Natural killer cell (primary cell): ENCODE data around the gene VMAC. TPM values are rescaled to one million over a fixed set of nuclear protein-coding genes. Genes with fewer than 3 reads are reported as not detected.

ENCODE experiments used
- ATAC-seq, 3 donors: fragments of 150-1000 bp in 2 of 3; fragments of 200-7000 bp in 1 of 3; cut with Tn5 transposase; 1 replicate in 1 of 3; 2 replicates in 2 of 3; pipeline ENCODE4 v1.10.0; 2021; ENCODE audit warnings: mild to moderate bottlenecking in 2 of 3, moderate library complexity in 2 of 3
- DNase-seq, 2 donors: peaks; one replicate each; pipeline versions ENCODE4 v3.0.0 to v3.0.0-alpha.2; 2013 to 2021; ENCODE audit warnings: mixed read lengths in 1 of 2
- H3K27ac ChIP-seq: one replicate; pipeline ENCODE4 v1.5.1; 2013; ENCODE audit warnings: mild to moderate bottlenecking, low read length
- H3K27me3 ChIP-seq: one replicate; pipeline ENCODE4 v1.6.1; 2013; ENCODE audit warnings: low read length; ENCODE audit not compliant: control insufficient read depth, insufficient read depth
- H3K36me3 ChIP-seq: one replicate; pipeline ENCODE4 v1.6.1; 2013; ENCODE audit warnings: low read length; ENCODE audit not compliant: control insufficient read depth, insufficient read depth
- H3K4me1 ChIP-seq: one replicate; pipeline ENCODE4 v1.6.1; 2013; ENCODE audit warnings: low read length; ENCODE audit not compliant: control insufficient read depth, insufficient read depth
- H3K4me3 ChIP-seq: one replicate; pipeline ENCODE4 v1.5.1; 2013; ENCODE audit warnings: low read length
- H3K9me3 ChIP-seq: one replicate; pipeline ENCODE4 v1.6.1; 2013; ENCODE audit warnings: low read length; ENCODE audit not compliant: control insufficient read depth, insufficient read depth
- H3K27ac Mint-ChIP-seq, 2 donors: one replicate each; pipeline ENCODE4 v1.8.0; 2022; ENCODE audit warnings: mild to moderate bottlenecking in 2 of 2, mixed read lengths in 2 of 2, moderate library complexity in 1 of 2
- H3K27me3 Mint-ChIP-seq, 2 donors: one replicate each; pipeline ENCODE4 v1.8.0; 2022; ENCODE audit warnings: low read depth in 2 of 2, mixed read lengths in 2 of 2
- H3K36me3 Mint-ChIP-seq: one replicate; pipeline ENCODE4 v1.8.0; 2022; ENCODE audit warnings: mixed read lengths
- H3K4me1 Mint-ChIP-seq, 2 donors: one replicate each; pipeline ENCODE4 v1.8.0; 2022; ENCODE audit warnings: mixed read lengths in 2 of 2
- H3K4me3 Mint-ChIP-seq: one replicate; pipeline ENCODE4 v1.8.0; 2022; ENCODE audit warnings: mild to moderate bottlenecking, moderate library complexity, mixed read lengths
- H3K9me3 Mint-ChIP-seq, 2 donors: one replicate each; pipeline ENCODE4 v1.8.0; 2022; ENCODE audit warnings: mixed read lengths in 2 of 2
- CTCF ChIP-seq: fragments of 200-600 bp; IDR thresholded peaks from one replicate; pipeline ENCODE4 v1.8.0; 2022; ENCODE audit warnings: antibody characterized with exemption
- WGBS: methylation state at CpG from one replicate; pipeline ENCODE4 v1.1.7; 2013; ENCODE audit warnings: missing lambda C conversion rate; ENCODE audit not compliant: insufficient coverage; 5-methylcytosine and 5-hydroxymethylcytosine counted together
- intact Hi-C: fragments of 100-400 bp; cut with micrococcal nuclease; formaldehyde crosslinking; loops from one replicate; pipeline ENCODE4 v1.14.2; 2022
- total RNA-seq, 4 donors: library from RNA; stranded (reverse); fragments of 120-200 nt in 1 of 4; gene quantifications; one replicate each; pipeline versions ENCODE4 v1.2.3 to v1.2.4, GENCODE V29; 2013 to 2022

Gene VMAC
- total RNA-seq, 3 donors from 2014 or later (not counting 1 experiment from before 2014, with no cell fraction given): 21.1 to 26.3 (median 24.2) TPM

GRCh38 chr19:5893907-5894703 is 10.6 kb upstream of the VMAC start:
- peak in 1 of 2 donors; percentile 2 for DNase-seq

GRCh38 chr19:5894704-5895349 is 9.8 kb upstream of the VMAC start:
- H3K27ac ChIP-seq: no peak overlapping the region
- Mint-ChIP-seq H3K27ac (no peak overlapping the region), H3K27me3 (no peaks in the 10 kb centered on the region), H3K9me3 (no peaks in the 10 kb centered on the region), H3K36me3 (no peaks in the 10 kb centered on the region), H3K4me1 (peaks cover 0 to 9% of the 10 kb centered on the region in 2 donors), H3K4me3 (no peak overlapping the region)
- intact Hi-C loops: no loop called here
- H3K4me1 ChIP-seq: no peaks in the 10 kb centered on the region
- no peaks in the 10 kb centered on the region for H3K9me3 ChIP-seq
- DNase-seq: no peak
- no peaks in the 10 kb centered on the region for H3K27me3 ChIP-seq
- ATAC-seq: no peak
- no peak overlapping the region for H3K4me3 ChIP-seq
- 92% methylated on average over 28 of the region's 28 CpGs for WGBS
- peaks cover 24% of the 10 kb centered on the region for H3K36me3 ChIP-seq
- no peak for TF ChIP-seq CTCF

More at GRCh38 chr19:5893907-5894703, 10.6 kb upstream of the VMAC start:
- no peaks in the 10 kb centered on the region for H3K9me3 ChIP-seq
- Mint-ChIP-seq H3K4me1 (peaks cover 0 to 7% of the 10 kb centered on the region in 2 donors), H3K9me3 (no peaks in the 10 kb centered on the region), H3K27me3 (peaks cover 0 to 3% of the 10 kb centered on the region in 2 donors), H3K27ac (no peak overlapping the region), H3K4me3 (no peak overlapping the region), H3K36me3 (no peaks in the 10 kb centered on the region)
- no peak overlapping the region for H3K4me3 ChIP-seq
- H3K27ac ChIP-seq: no peak overlapping the region
- intact Hi-C loops: loop anchor here (2.0 kb wide), 1 partner anchor 89 kb away; the partner anchor contains the start of gene NRTN
- no peaks in the 10 kb centered on the region for H3K4me1 ChIP-seq
- TF ChIP-seq CTCF: no peak
- WGBS: 83% methylated on average over 28 of the region's 28 CpGs
- H3K36me3 ChIP-seq: peaks cover 24% of the 10 kb centered on the region
- H3K27me3 ChIP-seq: no peaks in the 10 kb centered on the region
- no peak for ATAC-seq

DNA sequence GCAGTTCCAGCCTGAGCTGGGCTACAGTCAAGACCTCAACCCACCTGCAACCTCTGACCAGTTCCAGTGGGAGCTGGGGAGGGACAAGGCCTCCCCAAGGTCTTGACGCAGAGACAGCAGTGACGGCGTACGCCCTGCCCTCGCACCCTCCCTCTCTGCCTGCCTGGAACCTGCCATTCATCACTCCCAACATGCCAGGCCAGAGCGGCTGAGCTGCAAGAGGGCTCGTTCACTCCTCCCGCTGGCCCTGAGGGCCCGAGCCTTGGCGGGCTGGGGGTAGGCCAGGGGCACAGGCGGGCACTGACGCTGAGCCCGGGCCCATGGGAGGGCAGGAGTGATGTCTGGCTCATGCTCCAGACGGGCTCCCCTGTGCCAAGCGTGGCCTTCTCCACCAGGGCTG is 9.3 kb upstream of the VMAC start:
- peaks cover 0 to 14% of the 10 kb centered on the region in 2 donors for H3K4me1 Mint-ChIP-seq
- no peak overlapping the region for H3K4me3 Mint-ChIP-seq
- H3K27me3 Mint-ChIP-seq: no peaks in the 10 kb centered on the region
- ATAC-seq: no peak
- no peak overlapping the region for H3K27ac Mint-ChIP-seq
- Histone ChIP-seq H3K4me3 (no peak overlapping the region), H3K36me3 (peaks cover 24% of the 10 kb centered on the region), H3K4me1 (no peaks in the 10 kb centered on the region), H3K27me3 (no peaks in the 10 kb centered on the region), H3K27ac (no peak overlapping the region), H3K9me3 (no peaks in the 10 kb centered on the region)
- TF ChIP-seq CTCF: no peak
- intact Hi-C loops: no loop called here
- no peak for DNase-seq
- no peaks in the 10 kb centered on the region for H3K9me3 Mint-ChIP-seq
- no peaks in the 10 kb centered on the region for H3K36me3 Mint-ChIP-seq
- 84% methylated on average over 15 of the region's 15 CpGs for WGBS
